Stimulated activated memory B cell treated with anti-CD40 and anti-IgM and Interleukin-4, amounts not matched to agents 10 μg/mL and 1 μg/mL and 100 μg/mL, for 72 hours (primary cell): ENCODE data around the gene ISG15.

Experiments
- ATAC-seq: fragments of 150-1000 bp; cut with Tn5 transposase; 2 replicates; pipeline ENCODE4 v1.10.0; 2021
- H3K27ac Mint-ChIP-seq: one replicate; pipeline ENCODE4 v1.8.0; 2022; ENCODE audit warnings: mild to moderate bottlenecking, mixed read lengths
- H3K27me3 Mint-ChIP-seq: one replicate; pipeline ENCODE4 v1.8.0; 2022; ENCODE audit warnings: mixed read lengths
- H3K36me3 Mint-ChIP-seq: one replicate; pipeline ENCODE4 v1.8.0; 2022; ENCODE audit warnings: mixed read lengths
- H3K4me1 Mint-ChIP-seq: one replicate; pipeline ENCODE4 v1.8.0; 2022; ENCODE audit warnings: mixed read lengths
- H3K4me3 Mint-ChIP-seq: one replicate; pipeline ENCODE4 v1.8.0; 2022; ENCODE audit warnings: mild to moderate bottlenecking, moderate library complexity, mixed read lengths
- H3K9me3 Mint-ChIP-seq: one replicate; pipeline ENCODE4 v1.8.0; 2022; ENCODE audit warnings: mixed read lengths

The ISG15 gene

GRCh38 chr1:1058921-1059493, 45.7 kb downstream of the ISG15 start:
- peaks cover 62% of the 10 kb centered on the region for H3K27me3 Mint-ChIP-seq
- H3K36me3 Mint-ChIP-seq, result peaks cover 18% of the 10 kb centered on the region
- peak; percentile 51 for ATAC-seq
- peaks cover 48% of the 10 kb centered on the region for H3K4me1 Mint-ChIP-seq
- no peaks in the 10 kb centered on the region for H3K9me3 Mint-ChIP-seq
- H3K27ac Mint-ChIP-seq, result peak overlapping the region; percentile 66
- H3K4me3 Mint-ChIP-seq, result peak overlapping the region; percentile 83

- peak overlapping the region; percentile 77 for H3K4me3 Mint-ChIP-seq
- no peaks in the 10 kb centered on the region for H3K9me3 Mint-ChIP-seq
- peak; percentile 78 for ATAC-seq
- peaks cover 54% of the 10 kb centered on the region for H3K4me1 Mint-ChIP-seq
- H3K36me3 Mint-ChIP-seq, result peaks cover 15% of the 10 kb centered on the region
- peak overlapping the region; percentile 63 for H3K27ac Mint-ChIP-seq
- peaks cover 61% of the 10 kb centered on the region for H3K27me3 Mint-ChIP-seq
Observed at GRCh38 chr1:1059494-1060280, 46.4 kb downstream of the ISG15 start.

GRCh38 chr1:1060281-1061000, 47.1 kb downstream of the ISG15 start:
- peak overlapping the region; percentile 77 for H3K4me3 Mint-ChIP-seq
- peaks cover 8% of the 10 kb centered on the region for H3K36me3 Mint-ChIP-seq
- H3K27ac Mint-ChIP-seq, result peak overlapping the region; percentile 63
- ATAC-seq, result no peak
- H3K27me3 Mint-ChIP-seq, result peaks cover 53% of the 10 kb centered on the region
- peaks cover 59% of the 10 kb centered on the region for H3K4me1 Mint-ChIP-seq
- H3K9me3 Mint-ChIP-seq, result no peaks in the 10 kb centered on the region

GRCh38 chr1:1061682-1062345, 48.5 kb downstream of the ISG15 start:
- Mint-ChIP-seq H3K9me3 (no peaks in the 10 kb centered on the region), H3K27ac (peak overlapping the region; percentile 84), H3K36me3 (peaks cover 5% of the 10 kb centered on the region), H3K4me1 (peaks cover 62% of the 10 kb centered on the region), H3K4me3 (peak overlapping the region; percentile 80), H3K27me3 (peaks cover 41% of the 10 kb centered on the region)
- no peak for ATAC-seq

GRCh38 chr1:1062348-1063163, 49.3 kb downstream of the ISG15 start:
- Mint-ChIP-seq H3K9me3 (no peaks in the 10 kb centered on the region), H3K27ac (peak overlapping the region; percentile 84), H3K36me3 (peaks cover 5% of the 10 kb centered on the region), H3K27me3 (peaks cover 33% of the 10 kb centered on the region), H3K4me1 (peaks cover 62% of the 10 kb centered on the region), H3K4me3 (peak overlapping the region; percentile 80)
- ATAC-seq, result no peak

- peaks cover 58% of the 10 kb centered on the region for H3K4me1 Mint-ChIP-seq
- peak overlapping the region; percentile 80 for H3K4me3 Mint-ChIP-seq
- peaks cover 9% of the 10 kb centered on the region for H3K36me3 Mint-ChIP-seq
- ATAC-seq, result no peak
- peak overlapping the region; percentile 84 for H3K27ac Mint-ChIP-seq
- H3K27me3 Mint-ChIP-seq, result peaks cover 25% of the 10 kb centered on the region
- no peaks in the 10 kb centered on the region for H3K9me3 Mint-ChIP-seq
Observed at GRCh38 chr1:1063261-1063944, 50.1 kb downstream of the ISG15 start.
